ENCODE data around the gene FAM193B.
"Not testable (repeated sequence)": the region's sequence is repeated elsewhere in the genome, so short reads cannot be mapped to it uniquely, and the experiment has no call there.

Gene FAM193B

DNA sequence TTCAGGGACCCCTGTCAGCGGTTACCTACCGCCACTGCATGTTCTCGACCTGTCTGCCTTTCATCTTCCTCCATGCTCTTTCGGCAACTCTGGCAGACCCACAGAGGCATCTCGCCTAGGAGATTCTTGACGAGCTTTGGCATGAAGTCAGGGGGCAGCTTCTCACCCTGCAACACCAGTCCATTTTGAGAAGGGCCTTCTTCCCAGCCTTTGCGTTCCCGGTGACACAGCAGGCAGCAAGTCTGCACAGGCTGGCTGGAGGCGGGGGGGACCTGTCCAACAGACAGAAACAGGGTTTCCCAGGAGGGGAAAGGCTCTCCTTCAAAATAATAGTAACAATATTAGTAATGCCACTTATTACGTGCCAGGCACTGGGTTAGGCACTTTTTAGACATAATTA lies 15.5 kb downstream of the FAM193B start:
- H3K4me3 ChIP-seq (ENCODE audit: low read depth, low read length): no peak overlapping the region

DNA sequence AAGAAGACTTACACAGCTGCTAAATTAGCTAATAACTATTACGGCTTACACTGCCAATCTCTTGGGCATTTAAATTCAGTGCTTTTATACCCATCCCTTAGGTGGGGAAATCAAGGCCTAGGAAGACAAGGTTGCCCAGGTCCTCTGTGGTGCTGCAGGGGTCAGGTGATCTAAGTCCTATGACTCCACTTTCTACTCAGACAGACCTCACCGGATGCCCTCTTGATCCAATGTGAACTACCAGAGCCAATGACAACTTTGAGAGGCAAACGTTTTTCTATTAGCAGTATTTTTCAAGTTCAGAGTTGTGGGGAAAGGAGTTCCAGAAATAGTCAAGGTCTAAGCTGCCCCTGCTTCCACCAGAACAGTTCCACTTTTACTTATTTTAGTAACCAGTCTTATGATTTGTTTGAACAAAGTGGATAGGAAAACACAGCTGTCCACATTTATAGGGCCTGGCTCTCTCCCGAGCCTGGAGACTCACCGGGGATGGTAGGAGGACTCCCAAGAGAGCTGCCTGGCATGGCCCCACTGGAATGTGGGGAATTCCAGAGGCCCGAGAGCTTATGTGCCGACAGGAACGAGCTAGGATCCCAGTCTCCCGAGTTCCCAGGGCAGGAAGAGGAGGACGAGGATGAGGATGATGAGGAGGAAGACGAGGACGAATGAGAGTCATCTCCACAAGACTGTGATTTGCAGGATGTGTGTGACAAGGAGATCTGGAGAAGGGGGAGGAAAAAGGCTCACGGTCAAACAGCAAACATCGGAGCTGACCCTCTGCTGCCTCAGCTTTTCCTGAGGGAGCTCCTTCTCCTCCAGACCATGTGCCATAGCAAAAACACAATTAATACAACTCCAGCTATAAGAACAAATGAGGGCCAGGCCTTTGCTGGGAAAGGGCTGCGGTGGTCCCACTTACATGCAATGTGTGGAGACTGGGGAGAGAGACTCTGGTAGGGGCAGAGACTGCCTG lies 16.7 kb downstream of the FAM193B start:
- H3K4me3 ChIP-seq (ENCODE audit: low read depth, low read length): no peak overlapping the region

GRCh38 chr5:177536386-177536785 lies 18.0 kb downstream of the FAM193B start:
- no peak overlapping the region for H3K4me3 ChIP-seq (ENCODE audit: low read depth, low read length)

DNA sequence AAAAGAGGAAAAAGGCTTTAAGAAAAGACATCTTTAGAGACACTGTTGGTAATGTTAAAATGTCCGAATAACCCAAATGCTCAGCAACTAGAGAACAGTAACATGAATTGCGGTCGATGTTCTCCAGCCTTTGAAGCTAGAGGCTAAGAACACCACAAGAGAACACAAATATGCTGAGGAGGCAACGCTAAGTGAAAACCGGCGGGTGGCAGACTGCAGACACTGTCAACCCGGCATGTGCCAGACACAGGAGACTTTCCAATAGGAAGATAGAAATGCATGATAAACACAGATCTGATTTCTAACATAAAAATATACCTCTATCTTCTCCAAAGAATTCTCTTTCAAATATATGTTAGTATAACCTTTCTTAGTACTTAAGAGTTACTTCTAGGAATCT lies 19.2 kb downstream of the FAM193B start:
- no peak overlapping the region for H3K4me3 ChIP-seq (ENCODE audit: low read depth, low read length)

- not testable (repeated sequence) for H3K4me3 ChIP-seq (ENCODE audit: low read depth, low read length)
Observed at GRCh38 chr5:177534433-177534832, 19.9 kb downstream of the FAM193B start.

- H3K4me3 ChIP-seq (ENCODE audit: low read depth, low read length): no peak overlapping the region
Observed at GRCh38 chr5:177531209-177531940, 23.0 kb downstream of the FAM193B start.

DNA sequence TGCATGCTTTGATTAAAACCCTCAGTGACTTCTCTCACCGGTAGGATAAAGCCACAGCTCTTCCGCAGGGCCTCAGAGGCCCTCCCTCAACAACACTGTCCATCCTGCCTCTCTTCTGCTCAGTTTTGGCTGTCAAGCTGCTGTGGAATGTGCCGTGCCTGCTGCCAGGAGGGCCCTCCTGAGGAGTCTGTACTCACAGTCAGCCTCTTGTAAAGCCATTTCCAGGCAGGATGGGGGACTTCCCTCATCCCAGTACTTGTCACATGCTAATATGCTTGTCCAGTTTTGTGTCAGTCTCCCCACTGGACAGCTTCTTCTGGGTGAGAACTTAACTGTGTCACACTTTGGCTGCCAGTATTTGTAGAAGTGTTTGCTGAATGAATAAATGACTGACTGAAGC lies 23.7 kb downstream of the FAM193B start:
- no peak overlapping the region for H3K4me3 ChIP-seq (ENCODE audit: low read depth, low read length)

DNA sequence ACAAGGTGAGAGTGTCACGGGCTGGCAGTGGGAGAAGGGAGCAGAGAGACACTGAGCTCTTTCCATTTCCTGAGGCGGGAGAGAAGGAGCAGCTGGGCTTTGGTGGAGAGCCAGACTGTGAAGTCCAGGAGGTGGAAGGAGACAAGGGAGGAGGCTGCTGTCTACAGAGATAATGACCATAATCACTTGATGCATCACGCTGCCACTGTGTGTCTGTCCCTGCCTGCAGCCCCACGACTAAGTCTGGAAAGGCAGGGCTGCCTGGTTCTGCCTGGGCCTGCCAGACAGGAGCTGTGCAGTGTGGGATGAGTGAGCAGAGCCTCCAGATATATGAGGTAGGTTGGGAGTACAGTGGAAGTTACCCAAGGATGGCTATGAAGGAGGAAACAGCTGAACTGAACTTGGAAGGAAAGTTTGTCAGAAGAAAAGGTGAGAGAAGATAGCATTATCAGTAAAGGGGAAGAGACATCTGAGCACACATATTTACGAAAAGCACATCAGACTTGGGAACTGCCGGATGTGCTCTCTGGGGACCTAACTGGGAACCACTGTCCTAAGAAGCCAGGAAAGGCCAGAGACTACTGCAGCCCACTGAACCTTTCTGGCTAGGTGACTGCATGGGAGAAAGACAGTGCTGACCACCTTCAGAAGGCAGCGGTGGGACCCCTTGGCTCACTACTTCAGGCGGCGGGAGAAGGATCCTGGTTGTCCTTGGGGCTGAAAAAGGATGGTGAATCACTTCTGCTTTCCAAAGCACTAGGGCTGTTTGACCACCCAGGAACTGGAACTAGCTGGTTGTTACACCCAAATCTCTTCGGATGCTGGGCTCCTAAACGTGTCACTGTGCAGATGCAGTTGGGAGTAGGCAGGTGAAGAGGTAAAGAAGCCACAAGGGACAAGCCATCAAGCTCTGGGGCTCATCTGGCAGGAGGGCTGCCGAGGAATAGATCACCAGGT lies 24.8 kb downstream of the FAM193B start:
- no peak overlapping the region for H3K4me3 ChIP-seq (ENCODE audit: low read depth, low read length)

DNA sequence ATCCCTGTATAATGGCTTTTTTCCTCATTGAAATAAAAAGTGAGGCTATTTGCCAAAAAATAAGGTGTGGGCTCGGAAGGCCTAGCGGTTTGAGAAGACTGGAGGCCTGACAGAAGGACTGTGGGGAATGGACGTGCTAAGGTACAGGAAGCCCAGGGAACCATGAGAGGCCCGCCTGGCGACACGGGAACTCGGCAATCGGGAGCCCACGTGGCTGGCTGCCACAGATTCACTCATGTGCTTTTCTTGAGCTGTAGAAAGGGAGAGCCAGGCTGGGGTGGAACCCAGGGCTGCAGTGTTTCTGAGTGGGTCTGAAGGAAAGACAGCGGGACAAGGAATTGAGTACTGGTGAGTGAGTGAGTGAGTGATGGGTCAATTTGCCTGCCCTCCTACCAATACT lies 25.7 kb downstream of the FAM193B start:
- H3K4me3 ChIP-seq (ENCODE audit: low read depth, low read length): no peak overlapping the region

GRCh38 chr5:177527595-177527994 lies 26.8 kb downstream of the FAM193B start:
- no peak overlapping the region for H3K4me3 ChIP-seq (ENCODE audit: low read depth, low read length)

- no peak overlapping the region for H3K4me3 ChIP-seq (ENCODE audit: low read depth, low read length)
Observed at GRCh38 chr5:177526791-177527190, 27.6 kb downstream of the FAM193B start.

DNA sequence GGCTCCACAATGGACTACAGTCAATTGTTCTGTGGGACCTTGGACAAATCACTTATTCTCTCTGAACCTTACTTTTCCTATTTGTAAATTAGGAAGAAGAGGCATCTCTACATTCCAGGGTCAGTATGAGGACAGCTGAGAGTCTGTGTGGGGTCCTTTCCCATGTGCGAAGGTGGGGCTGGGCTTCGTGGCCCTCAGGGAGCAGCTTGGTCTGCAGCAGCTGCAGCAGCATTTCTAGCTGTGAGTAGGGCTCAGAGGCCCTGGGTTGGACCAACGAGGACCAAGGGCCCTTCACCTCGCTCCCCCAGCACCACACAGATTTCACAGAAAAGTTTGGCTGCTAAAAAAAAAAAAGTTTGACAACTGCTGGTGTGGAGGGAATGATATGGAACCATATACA lies 28.2 kb downstream of the FAM193B start:
- H3K4me3 ChIP-seq (ENCODE audit: low read depth, low read length): no peak overlapping the region

DNA sequence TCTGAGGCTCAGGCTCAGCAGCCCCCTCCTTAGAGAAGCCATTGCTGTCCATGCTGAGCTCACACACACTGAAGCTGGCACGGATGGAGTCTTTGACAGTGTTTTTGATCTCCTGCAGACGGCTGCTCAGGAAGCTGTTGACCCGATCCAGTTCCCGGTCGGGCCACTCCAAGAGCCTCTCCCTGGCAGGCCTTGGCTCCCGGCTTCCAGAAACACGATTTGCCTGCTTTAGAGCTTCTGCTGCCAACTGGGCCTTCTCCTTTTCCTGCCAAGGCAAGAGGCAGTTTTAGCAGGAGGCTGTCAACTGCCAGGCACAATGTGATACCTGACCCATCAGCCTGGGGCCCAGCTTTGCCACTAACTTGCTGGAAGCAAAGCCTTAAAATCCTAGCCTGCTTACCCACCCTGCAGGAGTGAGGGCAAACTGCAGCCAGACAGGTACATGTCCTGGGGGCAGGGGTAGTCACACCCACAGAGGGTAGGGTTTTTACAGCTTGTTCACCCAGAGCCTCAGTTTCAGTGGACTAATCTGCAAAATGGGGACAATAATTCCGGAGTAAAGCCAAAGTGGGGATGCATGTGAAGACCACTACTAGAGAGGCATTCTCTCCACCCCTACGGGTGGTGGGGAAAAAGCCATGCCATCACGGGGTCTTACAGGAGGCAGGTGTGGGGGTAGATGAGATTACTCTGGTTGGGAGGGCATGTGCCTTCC lies 29.3 kb downstream of the FAM193B start:
- H3K4me3 ChIP-seq (ENCODE audit: low read depth, low read length): no peak overlapping the region

DNA sequence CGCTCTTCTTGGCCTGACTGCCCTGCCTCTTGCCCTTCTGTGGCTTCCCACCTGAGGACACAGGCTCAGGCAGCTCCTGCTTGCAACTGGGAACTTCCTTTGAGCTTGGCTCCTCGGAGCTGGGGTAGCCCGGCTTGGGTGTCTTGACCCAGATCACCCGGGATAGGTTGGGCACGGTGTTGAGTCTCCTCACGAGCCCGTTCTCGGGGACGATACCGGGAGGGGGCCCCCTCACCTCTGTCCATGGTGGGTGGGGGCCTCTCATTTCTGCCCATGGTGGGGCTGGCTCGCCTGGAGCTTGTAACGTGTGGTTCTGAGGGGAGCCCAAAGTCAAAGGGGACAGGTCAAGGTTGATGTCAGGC lies 29.8 kb downstream of the FAM193B start:
- no peak overlapping the region for H3K4me3 ChIP-seq (ENCODE audit: low read depth, low read length)

- H3K4me3 ChIP-seq (ENCODE audit: low read depth, low read length): no peak overlapping the region
Observed at GRCh38 chr5:177523711-177524538, 30.4 kb downstream of the FAM193B start.

- H3K4me3 ChIP-seq (ENCODE audit: low read depth, low read length): no peak overlapping the region
Observed at GRCh38 chr5:177520916-177521513, 33.3 kb downstream of the FAM193B start.

- H3K4me3 ChIP-seq (ENCODE audit: low read depth, low read length): no peak overlapping the region
Observed at GRCh38 chr5:177520271-177520670, 34.1 kb downstream of the FAM193B start.

DNA sequence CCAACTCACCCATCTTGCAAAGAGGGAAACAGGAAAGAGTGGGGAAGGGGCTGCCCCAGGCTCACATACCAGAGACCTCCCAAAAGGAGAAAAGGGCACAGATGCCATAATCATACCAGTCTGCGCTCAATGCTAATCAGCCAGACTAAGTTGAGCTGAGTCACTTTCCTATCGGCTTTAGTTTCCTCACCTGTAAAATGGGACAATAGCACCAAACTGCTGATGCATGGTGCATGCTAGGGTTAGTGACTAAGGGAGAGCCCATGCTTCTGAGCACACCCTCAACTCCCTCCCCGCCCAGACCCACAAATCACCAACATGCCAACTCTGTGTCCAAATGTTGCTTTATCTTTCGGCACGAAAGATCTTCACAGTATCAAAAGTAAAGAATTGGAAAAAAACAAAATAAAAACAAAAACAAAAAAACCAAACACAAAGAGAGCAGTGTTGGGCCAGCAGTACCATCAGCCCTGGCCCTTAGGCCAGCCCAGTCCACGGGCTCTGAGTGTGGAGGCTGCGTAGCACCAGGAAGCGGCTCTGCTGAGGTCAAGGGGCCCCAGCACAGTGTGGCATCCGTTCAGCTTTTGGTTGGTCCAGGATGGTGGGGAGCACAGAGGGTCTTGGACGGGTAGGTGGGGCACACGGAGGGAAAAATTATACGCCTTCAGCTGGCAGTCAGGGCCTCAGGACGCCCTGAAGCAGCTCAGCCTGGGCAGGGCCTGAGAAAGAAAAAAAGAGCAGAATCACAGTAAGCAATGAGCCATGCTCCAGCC lies 34.7 kb downstream of the FAM193B start:
- H3K4me3 ChIP-seq (ENCODE audit: low read depth, low read length): no peak overlapping the region
